GM19025 (cell line): Measurements from ENCODE around the gene PVALB.

Experiments used
- ATAC-seq: cut with Tn5 transposase; IDR thresholded peaks from one replicate; pipeline ENCODE4 v1.9.1; 2021; ENCODE audit warnings: mild to moderate bottlenecking, low read depth, moderate library complexity; ENCODE audit not compliant: unreplicated experiment

Gene PVALB

GRCh38 chr22:36775964-36776669 lies 40.7 kb downstream of the PVALB start, which contains the start of gene IFT27:
Gene IFT27, minus strand, starts transcription at chr22:36776119. Its CDS starts 412 bp downstream, at chr22:36775707.
- peak; percentile 88 for ATAC-seq

GRCh38 chr22:36775586-36775963 lies 41.3 kb downstream of the PVALB start:
- no peak for ATAC-seq

- no peak for ATAC-seq
Observed at GRCh38 chr22:36773935-36774334, 42.9 kb downstream of the PVALB start.

GRCh38 chr22:36772451-36772850 lies 44.4 kb downstream of the PVALB start:
- ATAC-seq = no peak

- ATAC-seq = no peak
Observed at GRCh38 chr22:36771356-36772063, 45.3 kb downstream of the PVALB start.

- ATAC-seq = no peak
Observed at GRCh38 chr22:36770513-36771231, 46.2 kb downstream of the PVALB start.

- ATAC-seq = no peak
Observed at GRCh38 chr22:36769541-36770512, 47.0 kb downstream of the PVALB start.

- ATAC-seq = no peak
Observed at GRCh38 chr22:36768616-36769015, 48.2 kb downstream of the PVALB start.

- ATAC-seq = no peak
Observed at GRCh38 chr22:36768141-36768540, 48.7 kb downstream of the PVALB start.

GRCh38 chr22:36767035-36767775 lies 49.6 kb downstream of the PVALB start:
- ATAC-seq = no peak

- ATAC-seq = no peak
Observed at GRCh38 chr22:36765943-36766450, 50.8 kb downstream of the PVALB start.

- ATAC-seq = no peak
Observed at GRCh38 chr22:36765131-36765942, 51.5 kb downstream of the PVALB start.

- ATAC-seq = no peak
Observed at GRCh38 chr22:36764641-36765040, 52.2 kb downstream of the PVALB start.

- ATAC-seq = no peak
Observed at GRCh38 chr22:36764060-36764459, 52.8 kb downstream of the PVALB start.

GRCh38 chr22:36763576-36763975 lies 53.3 kb downstream of the PVALB start:
- no peak for ATAC-seq

- no peak for ATAC-seq
Observed at GRCh38 chr22:36762687-36763260, 54.1 kb downstream of the PVALB start.

- ATAC-seq = no peak
Observed at GRCh38 chr22:36761553-36762240, 55.1 kb downstream of the PVALB start.

- ATAC-seq = no peak
Observed at GRCh38 chr22:36760786-36761185, 56.0 kb downstream of the PVALB start.
